Measurements from ENCODE around the gene PDLIM1.
"Not testable (repeated sequence)": the region's sequence is repeated elsewhere in the genome, so short reads cannot be mapped to it uniquely, and the experiment has no call there.

Gene PDLIM1

GRCh38 chr10:95202865-95203264 lies 87.9 kb downstream of the PDLIM1 start:
- not testable (repeated sequence) for DNase-seq (ENCODE audit: low spot score)

- DNase-seq (ENCODE audit: low spot score): no peak
These were observed 89.1 kb downstream of the PDLIM1 start for GRCh38 chr10:95201736-95202135.

- DNase-seq (ENCODE audit: low spot score): peak; percentile 47
These were observed 94.8 kb downstream of the PDLIM1 start for GRCh38 chr10:95196046-95196445.

GRCh38 chr10:95193944-95194343 lies 96.9 kb downstream of the PDLIM1 start, which contains the start of gene ACSM6:
Gene ACSM6 (plus strand): TSS chr10:95194238. CDS start chr10:95194486, 248 bp downstream.
- no peak for DNase-seq (ENCODE audit: low spot score)

- DNase-seq (ENCODE audit: low spot score): no peak
These were observed 102.2 kb downstream of the PDLIM1 start for GRCh38 chr10:95188593-95188992.

- no peak for DNase-seq (ENCODE audit: low spot score)
These were observed 103.2 kb downstream of the PDLIM1 start for GRCh38 chr10:95187617-95188016.
